DOHH2 (cell line): ENCODE data around the gene PDLIM7.

Experiments
- CTCF ChIP-seq: fragments of 200-600 bp; sonication (generic); IDR thresholded peaks from one replicate; pipeline ENCODE4 v1.5.1; 2014; ENCODE audit warnings: antibody characterized with exemption, mild to moderate bottlenecking, low read depth, low read length; ENCODE audit not compliant: poor library complexity, severe bottlenecking
- EZH2phosphoT487 ChIP-seq: fragments of 200-600 bp; sonication (generic); IDR thresholded peaks from 2 replicates; pipeline ENCODE4 v1.6.1; 2017; ENCODE audit warnings: borderline replicate concordance, mild to moderate bottlenecking, antibody characterized with exemption, low read length, moderate library complexity, mixed read lengths

GRCh38 chr5:177516601-177517568 is 19.5 kb upstream of the PDLIM7 start, which contains the start of gene DDX41:
- no peak for TF ChIP-seq CTCF
- no peak for TF ChIP-seq EZH2phosphoT487
